Kidney (tissue), 14 donors: ENCODE measurements around the gene IKZF2. TPM values are rescaled to one million over a fixed set of nuclear protein-coding genes. Genes with fewer than 3 reads are reported as not detected.

ENCODE experiments used
- DNase-seq, 5 donors: peaks; one replicate each; pipeline ENCODE4 v3.0.0-alpha.2; 2013 to 2020
- FAIRE-seq: peaks from 2 replicates; lab custom pipeline; 2012; peaks lifted over from hg19 to GRCh38; lab: Jason Lieb, UNC
- H3K27ac ChIP-seq, 2 donors: one replicate each; pipeline ENCODE4 v1.7.0; 2013; ENCODE audit warnings: low read depth in 2 of 2, low read length in 2 of 2, inconsistent platforms in 1 of 2
- H3K27me3 ChIP-seq: one replicate; pipeline ENCODE4 v1.7.1; 2013; ENCODE audit warnings: low read length, inconsistent platforms; ENCODE audit not compliant: control insufficient read depth, insufficient read depth
- H3K36me3 ChIP-seq, 3 donors: one replicate each; pipeline versions ENCODE4 v1.7.0 to v1.7.1; 2013; ENCODE audit warnings: low read length in 3 of 3, control low read depth in 1 of 3, inconsistent platforms in 1 of 3; ENCODE audit not compliant: insufficient read depth in 3 of 3, control insufficient read depth in 2 of 3
- H3K4me1 ChIP-seq, 3 donors: one replicate each; pipeline versions ENCODE4 v1.7.0 to v1.7.1; 2013; ENCODE audit warnings: low read length in 3 of 3, inconsistent platforms in 1 of 3, low read depth in 1 of 3; ENCODE audit not compliant: control insufficient read depth in 2 of 3, insufficient read depth in 2 of 3
- H3K4me3 ChIP-seq, 3 donors: one replicate each; pipeline versions ENCODE4 v1.7.0 to v1.8.1; 2013; ENCODE audit warnings: low read length in 3 of 3, control low read depth in 1 of 3, inconsistent platforms in 1 of 3
- H3K9ac ChIP-seq, 3 donors: one replicate each; pipeline versions ENCODE4 v1.7.0 to v1.7.1; 2013; ENCODE audit warnings: low read length in 3 of 3, control low read depth in 1 of 3, inconsistent platforms in 1 of 3
- H3K9me3 ChIP-seq, 3 donors: one replicate each; pipeline versions ENCODE4 v1.7.0 to v1.7.1; 2013; ENCODE audit warnings: low read length in 3 of 3, control low read depth in 1 of 3, inconsistent platforms in 1 of 3; ENCODE audit not compliant: control insufficient read depth in 2 of 3, insufficient read depth in 1 of 3
- CTCF ChIP-seq: IDR thresholded peaks from 3 replicates; pipeline ENCODE4 v1.5.1; 2012; ENCODE audit warnings: mild to moderate bottlenecking, moderate library complexity, borderline replicate concordance; ENCODE audit not compliant: insufficient read depth; ENCODE audit errors: extremely low read depth
- intact Hi-C: fragments of 100-400 bp; cut with DNase I; formaldehyde crosslinking; loops from one replicate; pipeline ENCODE4 v1.11.1; 2022
- polyA plus RNA-seq: library from polyadenylated mRNA; stranded (reverse); fragments of 350-450 nt; fragmentation: Illumina TruSeq; extraction: RNeasy Lipid Tissue Mini Kit (QIAGEN cat#74804); gene quantifications from one replicate; pipeline ENCODE4 v1.2.3, GENCODE V29; 2014; ENCODE audit warnings: low read depth, low replicate concordance; ENCODE audit not compliant: insufficient read depth
- total RNA-seq: library from RNA; stranded (reverse); fragmentation: NEBNext Ultra II Directional; extraction: Animal tissue kit (Norgen Biotek cat#: 25700); gene quantifications from one replicate; pipeline ENCODE4 v1.2.1, GENCODE V29; 2021
- donor health status: control.
- donor health status: control.
- donor health status: control.
- donor health status: control.
- donor health status: control.
- donor health status: DM: yes; HTN: yes; CAD: no.
- donor health status: Normal renal cell carcinoma (clear cell type).

IKZF2 gene
- total and polyA plus RNA-seq, 2 donors from 2014 or later: 0.75 to 12.4 TPM

- intact Hi-C loops: no loop called here
These were observed 135.0 kb downstream of the IKZF2 start for GRCh38 chr2:213016166-213016983.

GRCh38 chr2:213015387-213016165, 135.8 kb downstream of the IKZF2 start:
- TF ChIP-seq CTCF: no peak
- no peak overlapping the region for H3K9ac ChIP-seq
- intact Hi-C loops: no loop called here
- H3K27me3 ChIP-seq: no peaks in the 10 kb centered on the region
- H3K4me3 ChIP-seq: no peak overlapping the region
- FAIRE-seq (no peak), DNase-seq (no peak)
- no peaks in the 10 kb centered on the region for H3K9me3 ChIP-seq
- H3K4me1 ChIP-seq: no peaks in the 10 kb centered on the region
- no peaks in the 10 kb centered on the region for H3K36me3 ChIP-seq
- no peak overlapping the region for H3K27ac ChIP-seq

More at GRCh38 chr2:213016166-213016983, 135.0 kb downstream of the IKZF2 start:
- Histone ChIP-seq H3K4me3 (no peak overlapping the region), H3K9ac (no peak overlapping the region), H3K36me3 (no peaks in the 10 kb centered on the region), H3K4me1 (no peaks in the 10 kb centered on the region), H3K27ac (no peak overlapping the region), H3K9me3 (no peaks in the 10 kb centered on the region), H3K27me3 (no peaks in the 10 kb centered on the region)
- no peak for TF ChIP-seq CTCF
- FAIRE-seq (no peak), DNase-seq (no peak)

GRCh38 chr2:213013979-213014378, 137.4 kb downstream of the IKZF2 start:
- intact Hi-C loops: no loop called here
- no peak for TF ChIP-seq CTCF
- no peak overlapping the region for H3K9ac ChIP-seq
- FAIRE-seq: no peak
- no peak overlapping the region for H3K4me3 ChIP-seq
- no peaks in the 10 kb centered on the region for H3K36me3 ChIP-seq
- no peak overlapping the region for H3K27ac ChIP-seq
- DNase-seq: no peak
- no peaks in the 10 kb centered on the region for H3K9me3 ChIP-seq
- H3K27me3 ChIP-seq: no peaks in the 10 kb centered on the region
- H3K4me1 ChIP-seq: no peaks in the 10 kb centered on the region
